Stimulated activated CD8-positive, alpha-beta memory T cell treated with anti-CD3 and anti-CD28 coated beads, Interleukin-7, amount 100 ng/mL, for 1 hour (primary cell): ENCODE results near the gene SH3PXD2B.
"Not testable (repeated sequence)": the region's sequence is repeated elsewhere in the genome, so short reads cannot be mapped to it uniquely, and the experiment has no call there.

Source experiments
- DNase-seq, 2 donors: peaks; one replicate each; pipeline ENCODE4 v3.0.0-alpha.2; 2020; ENCODE audit warnings: low read depth in 2 of 2

The SH3PXD2B gene

GRCh38 chr5:172336676-172337285 is 117.5 kb downstream of the SH3PXD2B start:
- no peak for DNase-seq

- no peak for DNase-seq
Measured at GRCh38 chr5:172336264-172336663, 118.1 kb downstream of the SH3PXD2B start.

- no peak for DNase-seq
Measured at GRCh38 chr5:172335721-172336120, 118.6 kb downstream of the SH3PXD2B start.

- no peak for DNase-seq
Measured at GRCh38 chr5:172334641-172335040, 119.7 kb downstream of the SH3PXD2B start.

- DNase-seq: no peak
Measured at GRCh38 chr5:172334196-172334595, 120.1 kb downstream of the SH3PXD2B start.

GRCh38 chr5:172326901-172327300 is 127.4 kb downstream of the SH3PXD2B start:
- DNase-seq: not testable (repeated sequence)

GRCh38 chr5:172325452-172325851 is 128.9 kb downstream of the SH3PXD2B start:
- no peak for DNase-seq

GRCh38 chr5:172322028-172322965 is 132.0 kb downstream of the SH3PXD2B start:
- no peak for DNase-seq

- DNase-seq: no peak
Measured at GRCh38 chr5:172321593-172321992, 132.7 kb downstream of the SH3PXD2B start.

GRCh38 chr5:172319708-172320441 is 134.4 kb downstream of the SH3PXD2B start:
- DNase-seq: no peak

- no peak for DNase-seq
Measured at GRCh38 chr5:172315587-172316493, 138.5 kb downstream of the SH3PXD2B start.

- no peak for DNase-seq
Measured at GRCh38 chr5:172313915-172314314, 140.4 kb downstream of the SH3PXD2B start.

GRCh38 chr5:172312286-172312685 is 142.0 kb downstream of the SH3PXD2B start:
- DNase-seq: no peak

GRCh38 chr5:172311605-172312004 is 142.7 kb downstream of the SH3PXD2B start:
- no peak for DNase-seq

GRCh38 chr5:172311026-172311425 is 143.3 kb downstream of the SH3PXD2B start:
- DNase-seq: no peak

GRCh38 chr5:172305380-172305779 is 148.9 kb downstream of the SH3PXD2B start:
- no peak for DNase-seq

- no peak for DNase-seq
Measured at GRCh38 chr5:172303572-172304335, 150.6 kb downstream of the SH3PXD2B start.

GRCh38 chr5:172303162-172303561 is 151.2 kb downstream of the SH3PXD2B start:
- no peak for DNase-seq

GRCh38 chr5:172302047-172302710 is 152.1 kb downstream of the SH3PXD2B start:
- DNase-seq: no peak

- DNase-seq: no peak
Measured at GRCh38 chr5:172299916-172300439, 154.3 kb downstream of the SH3PXD2B start.
